HFFc6 (cell line): ENCODE results near the gene EIF4G2. TPM values are rescaled to one million over a fixed set of nuclear protein-coding genes. Genes with fewer than 3 reads are reported as not detected.

Experiments
- DNase-seq: peaks from one replicate; pipeline ENCODE4 v3.0.0-alpha.2; 2018
- H3K27ac Mint-ChIP-seq: 2 replicates; pipeline ENCODE4 v1.8.0; 2020; ENCODE audit warnings: mild to moderate bottlenecking, mixed read lengths
- H3K27me3 Mint-ChIP-seq: 2 replicates; pipeline ENCODE4 v1.8.0; 2021; ENCODE audit warnings: mild to moderate bottlenecking, moderate library complexity, mixed read lengths; ENCODE audit not compliant: insufficient read depth
- H3K36me3 Mint-ChIP-seq: 2 replicates; pipeline ENCODE4 v1.8.0; 2021; ENCODE audit warnings: low read depth, mixed read lengths
- H3K4me1 Mint-ChIP-seq: 2 replicates; pipeline ENCODE4 v1.8.0; 2020; ENCODE audit warnings: low read depth, mixed read lengths
- H3K4me3 Mint-ChIP-seq: 2 replicates; pipeline ENCODE4 v1.8.0; 2020; ENCODE audit warnings: mild to moderate bottlenecking, moderate library complexity, mixed read lengths
- H3K9me3 Mint-ChIP-seq: 2 replicates; pipeline ENCODE4 v1.8.0; 2020; ENCODE audit warnings: mild to moderate bottlenecking, mixed read lengths
- CTCF ChIP-seq: fragments of 200-600 bp; sonication (generic); IDR thresholded peaks from 2 replicates; pipeline ENCODE4 v1.5.0; 2021; ENCODE audit warnings: antibody characterized with exemption, mild to moderate bottlenecking
- total RNA-seq, 6 experiments: library from RNA; stranded (reverse); fragmentation: NEBNext Ultra II Directional; extraction: Animal tissue kit (Norgen Biotek cat#: 25700); gene quantifications; 2 replicates in 1 of 6; 3 replicates in 5 of 6; pipeline ENCODE4 v1.2.3, GENCODE V29; 2021

EIF4G2 gene
- total RNA-seq, 6 experiments from 2014 or later, result 1,163 to 1,334 (median 1,242) TPM

GRCh38 chr11:10751581-10751940, 57.2 kb downstream of the EIF4G2 start:
- no peaks in the 10 kb centered on the region for H3K9me3 Mint-ChIP-seq
- peaks cover 2% of the 10 kb centered on the region; the same call in 1 of the 2 replicates for H3K27me3 Mint-ChIP-seq
- no peak for DNase-seq
- H3K36me3 Mint-ChIP-seq, result peaks cover 18% of the 10 kb centered on the region
- TF ChIP-seq CTCF, result no peak
- H3K4me1 Mint-ChIP-seq, result peaks cover 10% of the 10 kb centered on the region
- peak overlapping the region; percentile 97 for H3K4me3 Mint-ChIP-seq
- peak overlapping the region; percentile 94 for H3K27ac Mint-ChIP-seq

- Mint-ChIP-seq H3K4me1 (peaks cover 14% of the 10 kb centered on the region), H3K36me3 (peaks cover 18% of the 10 kb centered on the region), H3K27ac (peak within 1 kb of the TSS; percentile 94), H3K9me3 (no peaks in the 10 kb centered on the region), H3K27me3 (peaks cover 2% of the 10 kb centered on the region; the same call in 1 of the 2 replicates), H3K4me3 (peak within 1 kb of the TSS; percentile 97)
- peak; percentile 33; the same call in 1 of the 2 replicates for TF ChIP-seq CTCF
- peak; percentile 92 for DNase-seq
Observed at GRCh38 chr11:10750838-10751580, 57.7 kb downstream of the EIF4G2 start, which contains the start of gene CTR9. Gene CTR9, plus strand, starts transcription at chr11:10751246. Its CDS starts 167 bp downstream, at chr11:10751413.

- no peak for TF ChIP-seq CTCF
- Mint-ChIP-seq H3K27ac (no peak overlapping the region), H3K4me3 (0 out of 2 replicates have a peak overlapping the region, but pooled peaks have one; percentile 0)
Observed at GRCh38 chr11:10749476-10749875, 59.2 kb downstream of the EIF4G2 start.

GRCh38 chr11:10747733-10748132, 61.0 kb downstream of the EIF4G2 start:
- TF ChIP-seq CTCF, result no peak
- Mint-ChIP-seq H3K4me1 (peaks cover 24% of the 10 kb centered on the region), H3K27ac (no peak overlapping the region), H3K4me3 (no peak overlapping the region), H3K9me3 (no peaks in the 10 kb centered on the region), H3K27me3 (peaks cover 2% of the 10 kb centered on the region; the same call in 1 of the 2 replicates), H3K36me3 (peaks cover 10% of the 10 kb centered on the region; the same call in 1 of the 2 replicates)
- no peak for DNase-seq

More at GRCh38 chr11:10749476-10749875, 59.2 kb downstream of the EIF4G2 start:
- Mint-ChIP-seq H3K4me1 (peaks cover 14% of the 10 kb centered on the region), H3K36me3 (peaks cover 10% of the 10 kb centered on the region), H3K9me3 (no peaks in the 10 kb centered on the region), H3K27me3 (peaks cover 2% of the 10 kb centered on the region; the same call in 1 of the 2 replicates)
- no peak for DNase-seq

Other genes starting within 250 kb of the EIF4G2 start
- gene LYVE1, start 240.3 kb downstream of the EIF4G2 start, total RNA-seq, result under 1 TPM in 1 of 6 experiments, not detected in 5; 0.09 TPM
- gene IRAG1, start 115.2 kb downstream of the EIF4G2 start, total RNA-seq, result 10 to 100 TPM; 35.5 to 73.3 (median 38.2) TPM
- 10 to 100 TPM; 38.5 to 49.9 (median 44.2) TPM for gene CTR9, start 57.7 kb downstream of the EIF4G2 start, total RNA-seq
- gene ZBED5, start 49.1 kb upstream of the EIF4G2 start, total RNA-seq, result 10 to 100 TPM; 24.0 to 29.0 (median 26.4) TPM